Measurements from ENCODE around the gene OR10X1.

The OR10X1 gene

GRCh38 chr1:158537609-158538008, 42.1 kb downstream of the OR10X1 start:
- H3K27me3 ChIP-seq (replicated peaks), result no peaks in the 10 kb centered on the region
- H3K27ac ChIP-seq, result no peak overlapping the region
- DNase-seq, result no peak
- no peaks in the 10 kb centered on the region for H3K36me3 ChIP-seq (replicated peaks)
- no peak overlapping the region for H3K4me3 ChIP-seq (ENCODE audit: low read depth, low read length)
- in situ Hi-C loops (cut with HindIII; ENCODE audit: low pct_ligation_motif_present, low sequenced_read_pairs), result no loop called here
- TF ChIP-seq CTCF (IDR thresholded peaks at IDR 0.05; ENCODE audit: low read depth, low read length, missing control alignments), result no peak

- DNase-seq, result no peak
- no peaks in the 10 kb centered on the region for H3K27me3 ChIP-seq (replicated peaks)
- H3K27ac ChIP-seq, result no peak overlapping the region
- H3K4me3 ChIP-seq (ENCODE audit: low read depth, low read length), result no peak overlapping the region
- in situ Hi-C loops (cut with HindIII; ENCODE audit: low pct_ligation_motif_present, low sequenced_read_pairs), result no loop called here
- H3K36me3 ChIP-seq (replicated peaks), result no peaks in the 10 kb centered on the region
- no peak for TF ChIP-seq CTCF (IDR thresholded peaks at IDR 0.05; ENCODE audit: low read depth, low read length, missing control alignments)
These were observed 45.2 kb downstream of the OR10X1 start for GRCh38 chr1:158534496-158534895.
